Smooth muscle cell (in vitro differentiated cells): Measurements from ENCODE around the gene ADAMTSL2. TPM values are rescaled to one million over a fixed set of nuclear protein-coding genes. Genes with fewer than 3 reads are reported as not detected.

ENCODE experiments used
- DNase-seq: peaks from one replicate; lab custom pipeline; 2025; ENCODE audit not compliant: unreplicated experiment; lab: John Stamatoyannopoulos, UW
- H2AFZ ChIP-seq: fragments of 200-600 bp; sonication (generic); 2 replicates; pipeline ENCODE4 v1.6.0; 2016; ENCODE audit warnings: antibody characterized with exemption, low read depth, mild to moderate bottlenecking
- H3F3A ChIP-seq: fragments of 200-600 bp; sonication (generic); 2 replicates; pipeline ENCODE4 v1.6.0; 2017; ENCODE audit warnings: antibody characterized with exemption, low read depth
- H3K27ac ChIP-seq: fragments of 200-600 bp; sonication (generic); 2 replicates; pipeline ENCODE4 v1.5.1; 2016; ENCODE audit warnings: low read depth, mild to moderate bottlenecking
- H3K27me3 ChIP-seq: fragments of 200-600 bp; sonication (generic); 2 replicates; pipeline ENCODE4 v1.6.1; 2016; ENCODE audit warnings: low read depth, mild to moderate bottlenecking
- H3K36me3 ChIP-seq: fragments of 200-600 bp; sonication (generic); 2 replicates; pipeline ENCODE4 v1.5.1; 2016; ENCODE audit warnings: low read depth
- H3K4me1 ChIP-seq: fragments of 200-600 bp; sonication (generic); 2 replicates; pipeline ENCODE4 v1.5.1; 2016; ENCODE audit warnings: low read depth
- H3K4me2 ChIP-seq: fragments of 200-600 bp; sonication (generic); 2 replicates; pipeline ENCODE4 v1.6.0; 2016; ENCODE audit warnings: mild to moderate bottlenecking
- H3K4me3 ChIP-seq: fragments of 200-600 bp; sonication (generic); 2 replicates; pipeline ENCODE4 v1.5.1; 2016; ENCODE audit warnings: mild to moderate bottlenecking
- H3K79me2 ChIP-seq: fragments of 200-600 bp; sonication (generic); 2 replicates; pipeline ENCODE4 v1.6.0; 2016; ENCODE audit warnings: low read depth, mild to moderate bottlenecking
- H3K9ac ChIP-seq: fragments of 200-600 bp; sonication (generic); 2 replicates; pipeline ENCODE4 v1.6.0; 2016; ENCODE audit warnings: low read depth
- H3K9me3 ChIP-seq: fragments of 200-600 bp; sonication (generic); replicated peaks from 2 replicates; pipeline ENCODE4 v1.5.1; 2016; ENCODE audit warnings: low read depth
- H4K20me1 ChIP-seq: fragments of 200-600 bp; sonication (generic); 2 replicates; pipeline ENCODE4 v1.6.0; 2016; ENCODE audit warnings: low read depth
- CTCF ChIP-seq: fragments of 200-600 bp; sonication (generic); IDR thresholded peaks from 2 replicates; pipeline ENCODE4 v1.5.1; 2017; ENCODE audit warnings: borderline replicate concordance, mild to moderate bottlenecking, antibody characterized with exemption; ENCODE audit not compliant: insufficient read depth, poor library complexity, severe bottlenecking
- WGBS: methylation state at CpG from one replicate; pipeline ENCODE4 v1.1.7; 2016; ENCODE audit warnings: low lambda C conversion rate; 5-methylcytosine and 5-hydroxymethylcytosine counted together
- polyA plus RNA-seq: library from polyadenylated mRNA; unstranded; fragments of >200 nt; fragmentation: Nextera tagmentation; extraction: Ambion mirVana; gene quantifications from 2 replicates; pipeline ENCODE4 v1.2.1, GENCODE V29; 2016
- total RNA-seq: library from RNA; depleted of rRNA; stranded (reverse); fragments of >200 nt; gene quantifications from 2 replicates; pipeline ENCODE4 v1.2.3, GENCODE V29; 2014

Gene ADAMTSL2
- total and polyA plus RNA-seq, 2 experiments from 2014 or later, result 8.1 to 10.5 TPM

- WGBS, result 95% methylated on average over 8 of the region's 8 CpGs
- peaks cover 12% of the 10 kb centered on the region for H3K4me1 ChIP-seq
- no peak for DNase-seq
- no peaks in the 10 kb centered on the region for H3K9me3 ChIP-seq
- no peaks in the 10 kb centered on the region for H3K27me3 ChIP-seq
- H3K36me3 ChIP-seq, result no peaks in the 10 kb centered on the region
- no peaks in the 10 kb centered on the region for H3K79me2 ChIP-seq
- H4K20me1 ChIP-seq, result no peaks in the 10 kb centered on the region
- H3K4me2 ChIP-seq, result no peak overlapping the region
- no peak overlapping the region for H2AFZ ChIP-seq
- no peak overlapping the region for H3K9ac ChIP-seq
- H3K4me3 ChIP-seq, result no peak overlapping the region
- no peak for TF ChIP-seq CTCF
- H3F3A ChIP-seq, result peaks cover 5% of the 10 kb centered on the region
- no peak overlapping the region for H3K27ac ChIP-seq
Observed at GRCh38 chr9:133508046-133508445, 26.5 kb upstream of the ADAMTSL2 start.

GRCh38 chr9:133509179-133510083, 25.1 kb upstream of the ADAMTSL2 start:
- Histone ChIP-seq H3K4me3 (no peak overlapping the region), H3K4me2 (peak overlapping the region; percentile 49), H3F3A (peaks cover 5% of the 10 kb centered on the region), H3K27ac (no peak overlapping the region), H3K27me3 (no peaks in the 10 kb centered on the region), H2AFZ (peak overlapping the region; percentile 0), H3K9ac (no peak overlapping the region), H3K9me3 (no peaks in the 10 kb centered on the region), H3K36me3 (no peaks in the 10 kb centered on the region), H3K4me1 (peaks cover 12% of the 10 kb centered on the region), H4K20me1 (no peaks in the 10 kb centered on the region), H3K79me2 (no peaks in the 10 kb centered on the region)
- WGBS, result 22% methylated on average over 26 of the region's 26 CpGs
- DNase-seq, result no peak
- TF ChIP-seq CTCF, result no peak

GRCh38 chr9:133510926-133511505, 23.5 kb upstream of the ADAMTSL2 start:
- no peaks in the 10 kb centered on the region for H4K20me1 ChIP-seq

More at GRCh38 chr9:133510926-133511505, 23.5 kb upstream of the ADAMTSL2 start:
- TF ChIP-seq CTCF, result no peak
- Histone ChIP-seq H3K27me3 (no peaks in the 10 kb centered on the region), H3K36me3 (no peaks in the 10 kb centered on the region), H3K9me3 (no peaks in the 10 kb centered on the region), H3K9ac (no peak overlapping the region), H3K4me2 (no peak overlapping the region), H3K4me1 (peaks cover 12% of the 10 kb centered on the region), H3F3A (no peaks in the 10 kb centered on the region), H3K27ac (no peak overlapping the region), H3K4me3 (no peak overlapping the region), H2AFZ (no peak overlapping the region), H3K79me2 (no peaks in the 10 kb centered on the region)
- WGBS, result 89% methylated on average over 19 of the region's 27 CpGs
- no peak for DNase-seq
